ENCODE measurements around the gene ZNF83.

The ZNF83 gene

DNA sequence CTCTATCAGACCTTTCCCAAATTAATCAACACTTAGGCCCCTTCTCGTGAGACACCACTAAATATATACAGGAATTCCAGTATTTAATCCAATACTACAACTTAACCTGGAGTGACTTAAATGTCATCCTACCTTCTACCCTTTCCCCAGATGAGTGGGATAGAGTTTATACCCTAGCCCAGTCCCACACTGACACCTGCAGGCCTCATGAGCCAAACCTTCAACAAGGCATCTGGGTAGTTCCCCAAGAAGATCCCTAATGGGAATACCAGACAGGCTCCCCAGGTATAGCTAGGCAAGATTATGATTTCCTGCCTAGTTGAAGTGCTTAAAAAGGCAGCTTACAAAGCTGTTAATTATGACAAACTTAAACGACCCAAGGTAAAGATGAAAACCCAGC is 15.9 kb downstream of the ZNF83 start:
- Histone ChIP-seq H3K27me3 (ENCODE audit: insufficient read depth, low read length) (no peaks in the 10 kb centered on the region), H3K4me2 (ENCODE audit: low read length) (no peak overlapping the region), H3K79me2 (ENCODE audit: control insufficient read depth, insufficient read depth, low read length, poor library complexity) (no peaks in the 10 kb centered on the region), H2AFZ (ENCODE audit: insufficient read depth, low read length, poor library complexity) (no peak overlapping the region), H3K4me1 (ENCODE audit: control insufficient read depth in 1 of 2, insufficient read depth in 2 of 2, low read length in 2 of 2) (peaks cover 4 to 5% of the 10 kb centered on the region in 2 experiments), H3K18ac (ENCODE audit: low read length) (no peak overlapping the region), H2BK5ac (ENCODE audit: low read depth, low read length, poor library complexity) (no peak overlapping the region), H3K9me3 (ENCODE audit: insufficient read depth, low read depth, low read length) (no peaks in the 10 kb centered on the region), H3K79me1 (ENCODE audit: low read length) (peaks cover 2% of the 10 kb centered on the region), H3K4me3 (ENCODE audit: low read depth, low read length) (no peak overlapping the region), H3K4ac (ENCODE audit: low read depth, low read length) (no peak overlapping the region), H3K14ac (ENCODE audit: low read length) (no peak overlapping the region), H4K8ac (ENCODE audit: low read depth, low read length) (no peak overlapping the region), H3K27ac (ENCODE audit: low read depth, low read length) (no peak overlapping the region), H3K9ac (ENCODE audit: low read length) (no peak overlapping the region), H4K12ac (ENCODE audit: low read depth, low read length) (no peak overlapping the region), H2BK12ac (ENCODE audit: low read length) (no peak overlapping the region), H3K23ac (ENCODE audit: low read length) (no peak overlapping the region), H2BK120ac (ENCODE audit: insufficient read depth, low read length, poor library complexity) (no peak overlapping the region), H3K36me3 (ENCODE audit: control insufficient read depth in 1 of 2, insufficient read depth in 2 of 2, low read length in 2 of 2) (peaks cover 25 to 61% of the 10 kb centered on the region in 2 experiments), H2AK5ac (ENCODE audit: low read length) (no peak overlapping the region), H4K91ac (ENCODE audit: low read depth, low read length) (no peak overlapping the region)
- WGBS (ENCODE audit: extremely low coverage, insufficient coverage, insufficient read length) = no CpG with 5 or more reads among the region's 2 CpGs
- no peak for DNase-seq

- peaks cover 31 to 64% of the 10 kb centered on the region in 2 experiments for H3K36me3 ChIP-seq (ENCODE audit: control insufficient read depth in 1 of 2, insufficient read depth in 2 of 2, low read length in 2 of 2)
- H3K4me1 ChIP-seq (ENCODE audit: control insufficient read depth in 1 of 2, insufficient read depth in 2 of 2, low read length in 2 of 2) = no peaks in the 10 kb centered on the region
- no peak overlapping the region for H2BK12ac ChIP-seq (ENCODE audit: low read length)
- H3K4me3 ChIP-seq (ENCODE audit: low read depth, low read length) = no peak overlapping the region
- H4K8ac ChIP-seq (ENCODE audit: low read depth, low read length) = no peak overlapping the region
- no peak overlapping the region for H3K27ac ChIP-seq (ENCODE audit: low read depth, low read length)
- H4K12ac ChIP-seq (ENCODE audit: low read depth, low read length) = no peak overlapping the region
- H2BK5ac ChIP-seq (ENCODE audit: low read depth, low read length, poor library complexity) = no peak overlapping the region
- H3K9ac ChIP-seq (ENCODE audit: low read length) = no peak overlapping the region
- no peak overlapping the region for H3K4ac ChIP-seq (ENCODE audit: low read depth, low read length)
- no peak overlapping the region for H4K91ac ChIP-seq (ENCODE audit: low read depth, low read length)
- H2AFZ ChIP-seq (ENCODE audit: insufficient read depth, low read length, poor library complexity) = no peak overlapping the region
- peak; percentile 21 to 25 for DNase-seq
- H3K14ac ChIP-seq (ENCODE audit: low read length) = no peak overlapping the region
- no CpG with 5 or more reads among the region's 3 CpGs for whole genome bisulfite sequencing (ENCODE audit: extremely low coverage, insufficient coverage, insufficient read length)
- H3K23ac ChIP-seq (ENCODE audit: low read length) = no peak overlapping the region
- no peak overlapping the region for H2AK5ac ChIP-seq (ENCODE audit: low read length)
- no peaks in the 10 kb centered on the region for H3K79me1 ChIP-seq (ENCODE audit: low read length)
- no peak overlapping the region for H3K18ac ChIP-seq (ENCODE audit: low read length)
- H3K27me3 ChIP-seq (ENCODE audit: insufficient read depth, low read length) = no peaks in the 10 kb centered on the region
- peaks cover 3% of the 10 kb centered on the region for H3K9me3 ChIP-seq (ENCODE audit: insufficient read depth, low read depth, low read length)
- no peak overlapping the region for H2BK120ac ChIP-seq (ENCODE audit: insufficient read depth, low read length, poor library complexity)
- no peaks in the 10 kb centered on the region for H3K79me2 ChIP-seq (ENCODE audit: control insufficient read depth, insufficient read depth, low read length, poor library complexity)
- no peak overlapping the region for H3K4me2 ChIP-seq (ENCODE audit: low read length)
Observed at GRCh38 chr19:52621376-52621775, 16.8 kb downstream of the ZNF83 start.

GRCh38 chr19:52613299-52613906 is 24.8 kb downstream of the ZNF83 start:
- H4K12ac ChIP-seq (ENCODE audit: low read depth, low read length) = no peak overlapping the region
- H2BK5ac ChIP-seq (ENCODE audit: low read depth, low read length, poor library complexity) = no peak overlapping the region
- no peaks in the 10 kb centered on the region for H3K27me3 ChIP-seq (ENCODE audit: insufficient read depth, low read length)
- no peak overlapping the region for H3K4me2 ChIP-seq (ENCODE audit: low read length)
- peaks cover 3% of the 10 kb centered on the region for H3K9me3 ChIP-seq (ENCODE audit: insufficient read depth, low read depth, low read length)
- H3K4me3 ChIP-seq (ENCODE audit: low read depth, low read length) = no peak overlapping the region
- peaks cover 26 to 46% of the 10 kb centered on the region in 2 experiments for H3K36me3 ChIP-seq (ENCODE audit: control insufficient read depth in 1 of 2, insufficient read depth in 2 of 2, low read length in 2 of 2)
- no peak overlapping the region for H3K23ac ChIP-seq (ENCODE audit: low read length)
- H3K18ac ChIP-seq (ENCODE audit: low read length) = no peak overlapping the region
- no peak overlapping the region for H2AFZ ChIP-seq (ENCODE audit: insufficient read depth, low read length, poor library complexity)
- DNase-seq = peak in 1 of 2 donors; percentile 75
- H3K14ac ChIP-seq (ENCODE audit: low read length) = no peak overlapping the region
- H4K91ac ChIP-seq (ENCODE audit: low read depth, low read length) = no peak overlapping the region
- no peaks in the 10 kb centered on the region for H3K79me2 ChIP-seq (ENCODE audit: control insufficient read depth, insufficient read depth, low read length, poor library complexity)
- H4K8ac ChIP-seq (ENCODE audit: low read depth, low read length) = no peak overlapping the region
- no peak overlapping the region for H3K27ac ChIP-seq (ENCODE audit: low read depth, low read length)
- no peak overlapping the region for H2BK12ac ChIP-seq (ENCODE audit: low read length)
- H3K4ac ChIP-seq (ENCODE audit: low read depth, low read length) = no peak overlapping the region
- no peaks in the 10 kb centered on the region for H3K79me1 ChIP-seq (ENCODE audit: low read length)
- no peak overlapping the region for H3K9ac ChIP-seq (ENCODE audit: low read length)
- WGBS (ENCODE audit: extremely low coverage, insufficient coverage, insufficient read length) = no CpG with 5 or more reads among the region's 5 CpGs
- no peak overlapping the region for H2AK5ac ChIP-seq (ENCODE audit: low read length)
- H2BK120ac ChIP-seq (ENCODE audit: insufficient read depth, low read length, poor library complexity) = no peak overlapping the region
- H3K4me1 ChIP-seq (ENCODE audit: control insufficient read depth in 1 of 2, insufficient read depth in 2 of 2, low read length in 2 of 2) = no peaks in the 10 kb centered on the region

- no peaks in the 10 kb centered on the region for H3K27me3 ChIP-seq (ENCODE audit: insufficient read depth, low read length)
- H3K18ac ChIP-seq (ENCODE audit: low read length) = no peak overlapping the region
- H2BK12ac ChIP-seq (ENCODE audit: low read length) = no peak overlapping the region
- H3K23ac ChIP-seq (ENCODE audit: low read length) = no peak overlapping the region
- H2BK5ac ChIP-seq (ENCODE audit: low read depth, low read length, poor library complexity) = no peak overlapping the region
- H3K79me1 ChIP-seq (ENCODE audit: low read length) = peaks cover 8% of the 10 kb centered on the region
- H3K36me3 ChIP-seq (ENCODE audit: control insufficient read depth in 1 of 2, insufficient read depth in 2 of 2, low read length in 2 of 2) = peaks cover 3 to 5% of the 10 kb centered on the region in 2 experiments
- peak in 1 of 2 donors; percentile 52 for DNase-seq
- H3K14ac ChIP-seq (ENCODE audit: low read length) = no peak overlapping the region
- no peak overlapping the region for H3K4me3 ChIP-seq (ENCODE audit: low read depth, low read length)
- no peak overlapping the region for H3K27ac ChIP-seq (ENCODE audit: low read depth, low read length)
- H3K4ac ChIP-seq (ENCODE audit: low read depth, low read length) = peak overlapping the region; percentile 40
- no peak overlapping the region for H4K12ac ChIP-seq (ENCODE audit: low read depth, low read length)
- H3K9ac ChIP-seq (ENCODE audit: low read length) = no peak overlapping the region
- WGBS (ENCODE audit: extremely low coverage, insufficient coverage, insufficient read length) = no CpG with 5 or more reads among the region's 14 CpGs
- peaks cover 10 to 15% of the 10 kb centered on the region in 2 experiments for H3K4me1 ChIP-seq (ENCODE audit: control insufficient read depth in 1 of 2, insufficient read depth in 2 of 2, low read length in 2 of 2)
- H2BK120ac ChIP-seq (ENCODE audit: insufficient read depth, low read length, poor library complexity) = no peak overlapping the region
- H4K8ac ChIP-seq (ENCODE audit: low read depth, low read length) = no peak overlapping the region
- peaks cover 7% of the 10 kb centered on the region for H3K79me2 ChIP-seq (ENCODE audit: control insufficient read depth, insufficient read depth, low read length, poor library complexity)
- no peak overlapping the region for H2AK5ac ChIP-seq (ENCODE audit: low read length)
- peaks cover 2% of the 10 kb centered on the region for H3K9me3 ChIP-seq (ENCODE audit: insufficient read depth, low read depth, low read length)
- H2AFZ ChIP-seq (ENCODE audit: insufficient read depth, low read length, poor library complexity) = no peak overlapping the region
- no peak overlapping the region for H3K4me2 ChIP-seq (ENCODE audit: low read length)
- H4K91ac ChIP-seq (ENCODE audit: low read depth, low read length) = no peak overlapping the region
Observed at GRCh38 chr19:52603558-52604207, 34.5 kb downstream of the ZNF83 start.

Data from trophoblast cell (in vitro differentiated cells and primary cell).